ENCODE measurements around the gene IFT122. TPM values are rescaled to one million over a fixed set of nuclear protein-coding genes. Genes with fewer than 3 reads are reported as not detected.

IFT122 gene
- total RNA-seq, 1 donor from 2014 or later: 51.1 TPM

DNA sequence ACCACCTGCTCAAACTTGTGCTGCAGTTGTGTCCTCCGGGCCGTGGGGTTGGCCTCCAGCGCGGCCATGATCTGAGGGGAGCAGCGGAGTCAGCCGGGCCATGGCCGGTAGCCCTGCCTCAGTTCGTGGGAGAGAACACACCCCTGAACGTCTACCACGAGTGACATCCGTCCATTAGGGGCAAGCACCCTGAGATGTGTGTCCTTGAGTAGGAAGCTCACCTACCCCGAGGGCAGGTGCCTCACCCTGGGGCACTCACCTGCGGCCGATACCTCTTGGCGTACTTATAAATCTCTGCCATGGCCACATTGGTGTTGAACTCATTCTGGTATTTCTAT, 116.3 kb downstream of the IFT122 start:
- no peak for DNase-seq (ENCODE audit: low spot score in 2 of 2)
- Histone ChIP-seq H3K27me3 (no peaks in the 10 kb centered on the region), H3K27ac (no peak overlapping the region), H3K36me3 (peaks cover 7 to 20% of the 10 kb centered on the region in 2 donors), H3K4me3 (no peak overlapping the region), H3K9me3 (no peaks in the 10 kb centered on the region), H3K4me1 (peaks cover 22 to 57% of the 10 kb centered on the region in 2 donors)
- TF ChIP-seq CTCF (IDR thresholded peaks at IDR 0.05): no peak
- intact Hi-C loops (cut with DNase I): no loop called here

DNA sequence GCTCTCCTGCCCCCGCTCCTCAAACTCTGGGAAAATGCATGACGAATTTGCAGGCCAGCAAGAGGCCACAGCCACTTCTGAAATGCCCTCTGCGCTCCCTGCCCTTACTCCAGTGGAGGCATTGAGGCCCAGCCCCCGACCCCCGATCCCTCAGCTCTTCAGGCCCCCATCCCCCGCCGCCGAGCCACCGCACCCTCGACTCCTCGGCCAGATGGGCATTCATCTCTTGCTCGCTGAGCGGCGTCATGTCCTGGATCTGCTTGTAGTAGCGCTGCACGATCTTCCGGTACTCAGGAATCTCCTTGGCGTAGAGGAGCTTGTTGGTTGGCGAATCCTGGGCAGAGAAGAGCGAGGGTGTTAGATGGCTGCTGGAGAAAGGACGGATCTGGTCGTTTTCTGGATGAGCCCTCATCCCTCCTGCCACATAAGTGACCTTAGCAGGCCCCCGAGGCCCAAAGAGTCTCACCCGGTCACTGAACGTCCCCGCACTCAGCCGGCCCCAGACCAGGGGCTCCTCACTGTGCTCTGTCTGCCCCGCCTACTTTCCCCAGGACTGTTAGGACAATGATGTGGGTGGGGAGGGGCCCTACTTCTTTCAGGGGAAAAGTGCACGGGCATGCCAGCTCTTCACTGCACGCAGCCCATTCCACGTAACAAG, 117.0 kb downstream of the IFT122 start:
- peaks cover 7 to 26% of the 10 kb centered on the region in 2 donors for H3K36me3 ChIP-seq
- no peaks in the 10 kb centered on the region for H3K27me3 ChIP-seq
- intact Hi-C loops (cut with DNase I): loop anchor here (1.0 kb wide), 1 partner anchor 69 kb away; no protein-coding TSS in a partner anchor
- no peak for TF ChIP-seq CTCF (IDR thresholded peaks at IDR 0.05)
- no peaks in the 10 kb centered on the region for H3K9me3 ChIP-seq
- H3K4me3 ChIP-seq: no peak overlapping the region
- H3K27ac ChIP-seq: peak overlapping the region; percentile 74 to 93
- peaks cover 29 to 63% of the 10 kb centered on the region in 2 donors for H3K4me1 ChIP-seq
- no peak for DNase-seq (ENCODE audit: low spot score in 2 of 2)

- peak; percentile 53 to 87 for DNase-seq (ENCODE audit: low spot score in 2 of 2)
- Histone ChIP-seq H3K4me3 (no peak overlapping the region), H3K27me3 (no peaks in the 10 kb centered on the region), H3K4me1 (peaks cover 29 to 63% of the 10 kb centered on the region in 2 donors), H3K36me3 (peaks cover 11 to 31% of the 10 kb centered on the region in 2 donors), H3K27ac (peak overlapping the region; percentile 74 to 93), H3K9me3 (no peaks in the 10 kb centered on the region)
- no peak for TF ChIP-seq CTCF (IDR thresholded peaks at IDR 0.05)
- intact Hi-C loops (cut with DNase I): loop anchor here (1.0 kb wide), 1 partner anchor 69 kb away; no protein-coding TSS in a partner anchor
These were observed 117.5 kb downstream of the IFT122 start for GRCh38 chr3:129557548-129557894.

DNA sequence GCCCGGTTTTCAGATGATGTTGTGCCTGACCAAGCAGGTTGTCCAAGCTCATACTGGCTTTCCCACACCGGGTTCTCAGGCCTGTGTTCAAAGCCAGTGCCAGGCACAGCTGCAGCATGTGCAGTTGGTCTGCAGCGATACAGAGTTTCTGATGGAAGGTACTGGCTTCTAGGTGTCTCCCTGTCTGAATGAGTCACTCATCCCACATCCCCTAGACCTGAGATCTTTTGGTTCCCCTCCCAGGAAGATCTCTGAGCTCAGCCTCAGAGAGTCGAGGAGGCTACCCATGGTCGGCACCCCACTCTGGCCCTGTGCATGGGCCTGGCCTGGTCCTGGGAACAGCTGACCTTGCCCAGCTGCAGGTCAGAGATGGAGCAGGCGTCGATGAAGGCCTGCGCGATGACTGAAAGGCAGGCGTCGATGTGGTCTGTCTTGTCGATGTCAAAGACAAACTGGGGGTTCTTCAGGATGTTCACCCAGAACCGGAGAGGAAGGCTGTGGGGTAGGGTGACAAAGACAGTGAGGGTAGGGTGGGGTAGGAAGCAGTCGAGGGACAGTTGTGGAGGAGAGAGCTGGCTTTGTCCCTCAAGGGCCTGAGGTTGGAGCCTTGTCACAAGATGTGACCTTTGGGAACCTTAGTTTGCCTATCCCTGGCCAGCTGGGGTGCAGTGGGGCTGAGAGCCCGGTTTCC, 118.2 kb downstream of the IFT122 start:
- Histone ChIP-seq H3K36me3 (peaks cover 14 to 38% of the 10 kb centered on the region in 2 donors), H3K4me1 (peaks cover 29 to 63% of the 10 kb centered on the region in 2 donors), H3K27ac (peak overlapping the region; percentile 74 to 93), H3K4me3 (no peak overlapping the region), H3K9me3 (no peaks in the 10 kb centered on the region), H3K27me3 (no peaks in the 10 kb centered on the region)
- no peak for TF ChIP-seq CTCF (IDR thresholded peaks at IDR 0.05)
- no peak for DNase-seq (ENCODE audit: low spot score in 2 of 2)
- intact Hi-C loops (cut with DNase I): loop anchor here (2.0 kb wide), 1 partner anchor 39 kb away; no protein-coding TSS in a partner anchor

DNA sequence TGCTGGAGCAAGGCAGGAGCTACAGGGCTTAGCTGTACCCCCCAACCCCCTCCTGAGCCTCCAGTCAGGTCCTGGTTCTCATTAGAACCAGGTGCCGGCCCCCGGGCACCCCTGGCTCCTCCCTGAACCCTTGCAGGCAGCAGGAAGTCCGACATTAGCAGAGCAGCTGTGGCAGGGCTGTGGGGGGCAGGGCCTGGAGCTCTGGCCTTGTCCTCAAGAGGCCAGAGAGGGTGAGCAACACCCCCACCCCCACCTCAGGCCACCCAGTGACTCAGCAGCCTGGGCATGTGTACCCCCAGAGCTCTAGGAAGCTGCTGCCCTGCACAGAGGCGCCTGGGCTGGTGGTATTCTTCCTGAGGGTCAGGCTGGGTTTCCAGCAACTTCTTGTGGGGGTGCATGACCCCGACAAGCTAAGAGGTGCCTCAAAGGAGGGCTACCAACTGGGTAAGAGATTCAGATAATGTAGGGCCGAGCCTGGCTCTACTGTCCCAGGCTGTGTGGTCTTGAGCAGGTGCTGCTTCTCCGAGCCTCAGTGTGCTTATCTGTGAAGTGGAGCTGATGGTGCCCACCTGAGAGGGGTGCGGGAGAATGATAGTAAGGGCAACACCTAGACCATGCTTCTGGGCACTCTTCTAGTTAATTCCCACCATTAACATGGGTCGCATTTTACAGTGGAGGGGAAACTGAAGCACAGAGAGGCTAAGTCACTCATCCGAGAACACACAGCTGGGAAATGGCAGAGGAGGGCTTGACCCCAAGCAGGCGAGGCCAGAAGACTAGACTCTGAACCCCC, 118.9 kb downstream of the IFT122 start:
- Histone ChIP-seq H3K9me3 (no peaks in the 10 kb centered on the region), H3K4me1 (peaks cover 29 to 66% of the 10 kb centered on the region in 2 donors), H3K4me3 (no peak overlapping the region), H3K27ac (peak overlapping the region; percentile 74 to 93), H3K36me3 (peaks cover 18 to 44% of the 10 kb centered on the region in 2 donors), H3K27me3 (no peaks in the 10 kb centered on the region)
- no peak for TF ChIP-seq CTCF (IDR thresholded peaks at IDR 0.05)
- intact Hi-C loops (cut with DNase I): loop anchor here (2.0 kb wide), 1 partner anchor 38 kb away; no protein-coding TSS in a partner anchor
- DNase-seq (ENCODE audit: low spot score in 2 of 2): no peak

Measured in ascending aorta (tissue), 2 donors.